Spinal cord (tissue), 10 donors: Measurements from ENCODE around the gene TMEM164. TPM values are rescaled to one million over a fixed set of nuclear protein-coding genes. Genes with fewer than 3 reads are reported as not detected.
"Not testable (repeated sequence)": the region's sequence is repeated elsewhere in the genome, so short reads cannot be mapped to it uniquely, and the experiment has no call there.

ENCODE experiments used
- DNase-seq, 6 donors: peaks; one replicate each; pipeline versions ENCODE4 v3.0.0 to v3.0.0-alpha.2; 2013 to 2015; ENCODE audit warnings: low spot score in 6 of 6, low read depth in 4 of 6
- H3K27ac ChIP-seq: one replicate; pipeline ENCODE4 v1.5.1; 2013; ENCODE audit warnings: low read depth, low read length, control low read depth
- H3K27me3 ChIP-seq: one replicate; pipeline ENCODE4 v1.6.1; 2013; ENCODE audit warnings: low read length; ENCODE audit not compliant: control insufficient read depth, insufficient read depth
- H3K36me3 ChIP-seq: one replicate; pipeline ENCODE4 v1.6.1; 2013; ENCODE audit warnings: low read length; ENCODE audit not compliant: control insufficient read depth, insufficient read depth
- H3K4me1 ChIP-seq: one replicate; pipeline ENCODE4 v1.6.1; 2013; ENCODE audit warnings: low read length; ENCODE audit not compliant: control insufficient read depth, insufficient read depth
- H3K4me3 ChIP-seq: one replicate; pipeline ENCODE4 v1.5.1; 2013; ENCODE audit warnings: low read depth, low read length, control low read depth
- H3K9me3 ChIP-seq: one replicate; pipeline ENCODE4 v1.6.1; 2013; ENCODE audit warnings: low read length; ENCODE audit not compliant: control insufficient read depth, insufficient read depth
- WGBS: methylation state at CpG from one replicate; pipeline ENCODE4 v1.1.5; 2013; ENCODE audit warnings: missing lambda C conversion rate; ENCODE audit not compliant: insufficient coverage; 5-methylcytosine and 5-hydroxymethylcytosine counted together
- polyA plus RNA-seq, 2 donors: library from polyadenylated mRNA; unstranded; fragments of 120-200 nt; gene quantifications; one replicate each; pipeline ENCODE4 v1.2.1, GENCODE V29; 2013; ENCODE audit not compliant: insufficient read length in 2 of 2
- total RNA-seq, 2 donors: library from RNA; depleted of rRNA in 1 of 2; stranded (reverse); fragments of 120-200 nt in 1 of 2; fragments of >200 nt in 1 of 2; gene quantifications; one replicate each; pipeline versions ENCODE4 v1.2.3 to v1.2.4, GENCODE V29; 2013 to 2014
- donor health status: healthy.

Gene TMEM164
- total and polyA plus RNA-seq, 4 donors: 16.2 to 21.9 (median 20.2) TPM

DNA sequence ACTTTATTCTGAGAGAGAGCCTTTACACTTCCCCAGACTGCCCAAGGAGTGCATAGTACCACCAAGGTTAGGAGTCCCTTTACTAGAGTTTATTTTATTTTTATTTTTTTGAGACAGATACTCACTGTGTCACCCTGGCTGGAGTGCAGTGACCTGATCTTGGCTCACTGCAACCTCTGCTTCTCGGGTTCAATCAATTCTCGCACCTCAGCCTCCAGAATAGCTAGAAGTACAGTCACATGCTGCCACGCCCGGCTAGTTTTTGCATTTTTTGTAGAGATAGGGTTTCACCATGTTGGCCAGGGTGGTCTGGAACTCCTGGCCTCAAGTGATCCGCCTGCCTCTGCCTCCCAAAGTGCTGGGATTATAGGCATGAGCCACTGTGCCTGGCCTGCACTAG, 151.4 kb downstream of the TMEM164 start:
- H3K27me3 ChIP-seq, H3K4me1 ChIP-seq, H3K4me3 ChIP-seq, H3K27ac ChIP-seq, H3K9me3 ChIP-seq, DNase-seq, H3K36me3 ChIP-seq: not testable (repeated sequence)
- WGBS: 83% methylated on average over 5 of the region's 5 CpGs

DNA sequence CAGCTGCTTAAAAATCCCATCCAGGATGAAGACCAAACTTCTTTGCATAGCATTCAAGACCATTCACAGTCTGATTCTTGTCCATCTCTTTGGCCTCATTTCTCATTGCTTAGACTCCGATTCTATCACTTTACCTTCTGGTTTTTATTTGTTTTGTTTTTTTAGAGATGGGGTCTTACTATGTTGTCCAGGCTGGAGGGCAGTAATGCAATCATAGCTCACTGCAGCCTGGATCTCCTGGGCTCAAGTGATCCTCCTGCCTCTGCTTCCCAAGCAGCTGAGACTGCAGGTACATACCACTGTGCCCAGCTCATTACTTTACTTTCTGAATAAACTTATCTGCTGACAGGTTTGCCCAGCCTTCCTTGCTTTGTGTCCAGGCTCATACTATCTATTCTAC, 152.8 kb downstream of the TMEM164 start:
- no peak overlapping the region for H3K4me3 ChIP-seq
- DNase-seq: no peak
- no peaks in the 10 kb centered on the region for H3K36me3 ChIP-seq
- peaks cover 4% of the 10 kb centered on the region for H3K27me3 ChIP-seq
- H3K27ac ChIP-seq: no peak overlapping the region
- WGBS: no CpG with 5 or more reads among the region's 1 CpG
- H3K9me3 ChIP-seq: no peaks in the 10 kb centered on the region
- H3K4me1 ChIP-seq: no peaks in the 10 kb centered on the region

DNA sequence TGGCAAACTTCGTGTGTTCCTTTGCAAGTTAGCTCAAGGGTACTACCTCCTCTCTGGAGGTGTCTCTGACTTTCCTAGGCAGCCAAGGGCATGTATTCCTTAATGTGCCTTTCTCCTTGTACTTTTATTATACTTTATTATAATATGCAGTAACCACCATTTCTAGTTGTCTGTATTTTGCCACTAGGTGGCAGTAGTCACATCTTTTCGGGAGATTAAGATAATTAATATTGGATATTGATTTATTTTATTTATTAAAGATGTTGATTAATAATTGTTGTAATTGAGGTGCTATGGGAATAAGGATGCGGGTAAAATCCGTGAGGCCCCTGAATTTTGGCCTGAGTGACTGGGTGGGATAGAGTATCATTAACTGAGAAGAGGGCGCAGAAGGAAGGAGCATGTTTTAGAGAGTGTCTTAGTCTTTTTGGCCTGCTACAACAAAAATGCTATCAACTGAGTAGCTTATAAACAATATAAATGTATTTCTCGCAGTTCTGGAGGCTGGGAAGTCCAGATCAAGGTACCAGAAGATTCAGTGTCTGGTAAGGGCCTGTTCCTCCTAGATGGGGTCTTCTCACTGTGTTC, 153.3 kb downstream of the TMEM164 start:
- WGBS: 79% methylated on average over 2 of the region's 6 CpGs

GRCh38 chrX:110157444-110157843, 154.5 kb downstream of the TMEM164 start:
- Histone ChIP-seq H3K4me3 (no peak overlapping the region), H3K27me3 (peaks cover 4% of the 10 kb centered on the region), H3K27ac (no peak overlapping the region), H3K36me3 (no peaks in the 10 kb centered on the region), H3K9me3 (no peaks in the 10 kb centered on the region), H3K4me1 (no peaks in the 10 kb centered on the region)
- 50% methylated on average over 1 of the region's 1 CpG for WGBS
- no peak for DNase-seq

More for the DNA sequence above, 153.3 kb downstream of the TMEM164 start:
- Histone ChIP-seq H3K4me3 (no peak overlapping the region), H3K9me3 (no peaks in the 10 kb centered on the region), H3K27ac (no peak overlapping the region), H3K27me3 (peaks cover 4% of the 10 kb centered on the region), H3K4me1 (no peaks in the 10 kb centered on the region), H3K36me3 (no peaks in the 10 kb centered on the region)
- peak in 1 of 6 donors; percentile 6 for DNase-seq

- H3K9me3 ChIP-seq: no peaks in the 10 kb centered on the region
- H3K36me3 ChIP-seq: no peaks in the 10 kb centered on the region
- 66% methylated on average over 7 of the region's 7 CpGs for WGBS
- peaks cover 6% of the 10 kb centered on the region for H3K27me3 ChIP-seq
- no peak overlapping the region for H3K4me3 ChIP-seq
- no peak overlapping the region for H3K27ac ChIP-seq
- DNase-seq: no peak
- H3K4me1 ChIP-seq: no peaks in the 10 kb centered on the region
Observed at GRCh38 chrX:110159235-110159634, 156.3 kb downstream of the TMEM164 start.

DNA sequence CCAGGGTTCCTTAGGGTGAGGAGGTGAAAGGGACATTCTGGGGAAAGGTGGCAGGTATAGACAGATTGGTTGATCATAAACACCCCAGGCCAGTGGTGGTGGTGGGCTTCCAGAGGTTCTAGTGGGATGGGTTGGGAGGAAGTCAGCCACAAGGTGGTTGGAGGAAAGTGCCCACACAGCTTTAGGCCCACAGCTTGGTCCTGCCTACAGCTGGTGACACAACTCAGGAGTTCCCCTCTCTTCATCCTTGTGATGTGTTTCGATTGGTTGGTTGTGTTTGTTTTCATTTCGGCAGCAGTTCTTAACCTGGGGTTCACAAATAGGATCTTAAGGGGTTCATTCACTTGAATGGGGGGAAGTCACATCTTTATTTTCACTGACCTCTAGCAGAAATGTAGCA, 157.0 kb downstream of the TMEM164 start:
- Histone ChIP-seq H3K27me3 (peaks cover 7% of the 10 kb centered on the region), H3K4me3 (no peak overlapping the region), H3K4me1 (no peaks in the 10 kb centered on the region), H3K27ac (no peak overlapping the region), H3K36me3 (no peaks in the 10 kb centered on the region), H3K9me3 (no peaks in the 10 kb centered on the region)
- no CpG with 5 or more reads among the region's 2 CpGs for WGBS
- DNase-seq: no peak

DNA sequence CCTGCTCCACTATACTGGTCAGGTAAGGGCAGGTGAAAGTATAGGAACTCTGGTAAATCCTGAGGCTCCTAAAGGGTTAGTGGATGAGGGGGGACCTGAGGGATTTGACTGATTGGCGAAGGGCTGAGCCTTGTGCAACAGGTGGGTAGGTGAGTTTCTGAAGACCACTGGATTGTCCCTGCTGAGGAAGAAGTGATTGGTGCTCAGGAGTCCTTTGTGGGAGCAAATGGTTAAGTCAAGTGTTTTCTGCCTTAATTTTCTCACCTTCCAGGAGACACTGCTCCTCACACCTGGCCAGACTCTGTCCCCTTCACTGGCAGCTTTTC, 158.4 kb downstream of the TMEM164 start:
- H3K9me3 ChIP-seq: no peaks in the 10 kb centered on the region
- H3K4me1 ChIP-seq: no peaks in the 10 kb centered on the region
- no peak for DNase-seq
- H3K27ac ChIP-seq: no peak overlapping the region
- no peaks in the 10 kb centered on the region for H3K36me3 ChIP-seq
- WGBS: 78% methylated on average over 1 of the region's 1 CpG
- H3K27me3 ChIP-seq: peaks cover 6% of the 10 kb centered on the region
- H3K4me3 ChIP-seq: no peak overlapping the region

GRCh38 chrX:110162131-110162530, 159.2 kb downstream of the TMEM164 start:
- no peaks in the 10 kb centered on the region for H3K9me3 ChIP-seq
- WGBS: 86% methylated on average over 1 of the region's 1 CpG

GRCh38 chrX:110162867-110163266, 160.0 kb downstream of the TMEM164 start:
- Histone ChIP-seq H3K9me3 (no peaks in the 10 kb centered on the region), H3K27me3 (peaks cover 6% of the 10 kb centered on the region), H3K4me1 (no peaks in the 10 kb centered on the region), H3K4me3 (no peak overlapping the region), H3K27ac (no peak overlapping the region), H3K36me3 (no peaks in the 10 kb centered on the region)
- 60% methylated on average over 1 of the region's 1 CpG for WGBS
- no peak for DNase-seq

More at GRCh38 chrX:110162131-110162530, 159.2 kb downstream of the TMEM164 start:
- Histone ChIP-seq H3K27me3 (peaks cover 6% of the 10 kb centered on the region), H3K27ac (no peak overlapping the region), H3K4me1 (no peaks in the 10 kb centered on the region), H3K4me3 (no peak overlapping the region), H3K36me3 (no peaks in the 10 kb centered on the region)
- DNase-seq: no peak

DNA sequence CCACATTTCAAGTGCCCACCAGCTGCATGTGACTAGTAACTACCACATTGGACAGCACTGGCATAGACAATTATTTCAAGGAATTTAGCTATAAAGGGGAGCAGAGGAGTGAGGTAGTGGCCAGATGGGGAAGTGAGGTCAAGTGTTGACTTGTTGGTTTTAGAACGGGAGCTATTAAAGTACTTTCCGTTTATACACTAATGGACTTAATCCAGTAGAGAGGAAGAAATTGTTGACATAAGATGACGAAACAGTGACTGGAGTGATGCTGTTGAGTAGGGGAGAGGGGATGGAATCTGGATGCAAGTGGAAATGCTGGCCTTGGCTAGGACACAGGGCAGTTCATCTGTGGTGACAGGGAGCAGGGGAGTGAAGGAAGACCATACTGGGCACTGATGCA, 160.6 kb downstream of the TMEM164 start:
- Histone ChIP-seq H3K4me3 (no peak overlapping the region), H3K4me1 (no peaks in the 10 kb centered on the region), H3K9me3 (no peaks in the 10 kb centered on the region), H3K27ac (no peak overlapping the region), H3K27me3 (peaks cover 6% of the 10 kb centered on the region), H3K36me3 (no peaks in the 10 kb centered on the region)
- no peak for DNase-seq
- WGBS: 61% methylated on average over 3 of the region's 3 CpGs
